ES-I3 (cell line): ENCODE measurements around the gene CTSE.
"Not testable (repeated sequence)": the region's sequence is repeated elsewhere in the genome, so short reads cannot be mapped to it uniquely, and the experiment has no call there.

ENCODE experiments used
- H3K36me3 ChIP-seq: 2 replicates; pipeline ENCODE4 v1.6.1; 2013; ENCODE audit warnings: mild to moderate bottlenecking, low read length, control low read depth, moderate library complexity; ENCODE audit not compliant: insufficient read depth
- H3K4me1 ChIP-seq: 2 replicates; pipeline ENCODE4 v1.6.1; 2013; ENCODE audit warnings: mild to moderate bottlenecking, control low read depth, low read length; ENCODE audit not compliant: insufficient read depth
- H3K9ac ChIP-seq: 2 replicates; pipeline ENCODE4 v1.6.1; 2013; ENCODE audit warnings: low read depth, mild to moderate bottlenecking, low read length, moderate library complexity
- H3K9me3 ChIP-seq: 2 replicates; pipeline ENCODE4 v1.6.1; 2013; ENCODE audit warnings: mild to moderate bottlenecking, low read length, moderate library complexity; ENCODE audit not compliant: control insufficient read depth, insufficient read depth

CTSE gene

GRCh38 chr1:206023695-206024094, at the start of gene CTSE:
Gene CTSE (minus strand): TSS chr1:206023895. CDS start chr1:206023791, 104 bp downstream.
- Histone ChIP-seq H3K36me3 (no peaks in the 10 kb centered on the region), H3K4me1 (no peaks in the 10 kb centered on the region), H3K9me3 (no peaks in the 10 kb centered on the region), H3K9ac (no peak within 1 kb of the TSS)

- Histone ChIP-seq H3K9me3 (no peaks in the 10 kb centered on the region), H3K9ac (no peak overlapping the region), H3K36me3 (no peaks in the 10 kb centered on the region), H3K4me1 (no peaks in the 10 kb centered on the region)
Observed at GRCh38 chr1:206070627-206071304, 47.1 kb upstream of the CTSE start.

GRCh38 chr1:206068314-206068713, 44.6 kb upstream of the CTSE start:
- Histone ChIP-seq H3K9me3 (no peaks in the 10 kb centered on the region), H3K9ac (no peak overlapping the region), H3K4me1 (no peaks in the 10 kb centered on the region), H3K36me3 (no peaks in the 10 kb centered on the region)

- H3K9ac ChIP-seq: no peak overlapping the region
- no peaks in the 10 kb centered on the region for H3K4me1 ChIP-seq
- peaks cover 6% of the 10 kb centered on the region; the same call in 1 of the 2 replicates for H3K9me3 ChIP-seq
- H3K36me3 ChIP-seq: no peaks in the 10 kb centered on the region
Observed at GRCh38 chr1:206067486-206068227, 44.0 kb upstream of the CTSE start.

- Histone ChIP-seq H3K9ac (no peak overlapping the region), H3K36me3 (no peaks in the 10 kb centered on the region), H3K4me1 (no peaks in the 10 kb centered on the region), H3K9me3 (peaks cover 7% of the 10 kb centered on the region; the same call in 1 of the 2 replicates)
Observed at GRCh38 chr1:206066479-206067171, 42.9 kb upstream of the CTSE start.

GRCh38 chr1:206065547-206066145, 42.0 kb upstream of the CTSE start:
- peaks cover 7% of the 10 kb centered on the region; the same call in 1 of the 2 replicates for H3K9me3 ChIP-seq
- H3K4me1 ChIP-seq: no peaks in the 10 kb centered on the region
- H3K36me3 ChIP-seq: no peaks in the 10 kb centered on the region
- H3K9ac ChIP-seq: no peak overlapping the region

GRCh38 chr1:206064501-206064900, 40.8 kb upstream of the CTSE start:
- not testable (repeated sequence) for H3K9ac ChIP-seq, H3K9me3 ChIP-seq, H3K36me3 ChIP-seq, H3K4me1 ChIP-seq

GRCh38 chr1:206064001-206064400, 40.3 kb upstream of the CTSE start:
- not testable (repeated sequence) for H3K4me1 ChIP-seq, H3K36me3 ChIP-seq, H3K9me3 ChIP-seq, H3K9ac ChIP-seq

- H3K9me3 ChIP-seq: peaks cover 7% of the 10 kb centered on the region; the same call in 1 of the 2 replicates
- no peaks in the 10 kb centered on the region for H3K36me3 ChIP-seq
- no peak overlapping the region for H3K9ac ChIP-seq
- H3K4me1 ChIP-seq: peaks cover 7% of the 10 kb centered on the region; the same call in 1 of the 2 replicates
Observed at GRCh38 chr1:206062464-206062863, 38.8 kb upstream of the CTSE start.

- Histone ChIP-seq H3K36me3 (no peaks in the 10 kb centered on the region), H3K4me1 (peaks cover 7% of the 10 kb centered on the region; the same call in 1 of the 2 replicates), H3K9ac (no peak overlapping the region), H3K9me3 (peaks cover 7% of the 10 kb centered on the region; the same call in 1 of the 2 replicates)
Observed at GRCh38 chr1:206060844-206061243, 37.1 kb upstream of the CTSE start.

GRCh38 chr1:206059355-206059915, 35.7 kb upstream of the CTSE start:
- no peaks in the 10 kb centered on the region for H3K36me3 ChIP-seq
- H3K9ac ChIP-seq: no peak overlapping the region
- peaks cover 7% of the 10 kb centered on the region; the same call in 1 of the 2 replicates for H3K9me3 ChIP-seq
- H3K4me1 ChIP-seq: peaks cover 7% of the 10 kb centered on the region; the same call in 1 of the 2 replicates

- H3K9ac ChIP-seq: no peak overlapping the region
- no peaks in the 10 kb centered on the region for H3K36me3 ChIP-seq
- H3K4me1 ChIP-seq: peaks cover 7% of the 10 kb centered on the region; the same call in 1 of the 2 replicates
- peaks cover 7% of the 10 kb centered on the region; the same call in 1 of the 2 replicates for H3K9me3 ChIP-seq
Observed at GRCh38 chr1:206058927-206059292, 35.2 kb upstream of the CTSE start.

- H3K9ac ChIP-seq, H3K9me3 ChIP-seq, H3K4me1 ChIP-seq, H3K36me3 ChIP-seq: not testable (repeated sequence)
Observed at GRCh38 chr1:206058289-206058926, 34.7 kb upstream of the CTSE start.
